ENCODE results near the gene RGS6. TPM values are rescaled to one million over a fixed set of nuclear protein-coding genes. Genes with fewer than 3 reads are reported as not detected.

RGS6 gene
- total and polyA plus RNA-seq, 4 donors: 0.21 to 5.4 (median 0.45) TPM

DNA sequence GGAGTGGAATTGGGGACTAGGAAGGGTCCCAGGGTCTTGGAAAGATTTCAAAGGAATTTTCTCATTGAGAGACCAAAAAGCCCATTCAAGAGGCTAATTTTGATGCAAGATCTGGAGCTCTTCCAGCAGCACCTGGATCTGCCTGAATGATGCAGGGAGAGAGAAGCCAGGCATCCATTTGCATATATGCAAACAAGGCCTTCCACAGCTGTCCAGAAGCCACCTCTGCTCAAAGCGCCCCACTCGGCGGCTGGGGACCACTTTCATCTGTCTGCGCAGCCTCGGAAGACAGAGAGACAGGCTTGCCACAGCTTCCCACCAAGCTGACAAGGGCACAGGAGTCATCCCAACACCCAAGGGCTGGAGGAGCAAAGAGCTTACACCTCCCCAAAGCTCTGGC is 666.1 kb downstream of the RGS6 start:
- Histone ChIP-seq H3K4me3 (no peak overlapping the region), H3K9me3 (ENCODE audit: control insufficient read depth in 4 of 4, insufficient read depth in 3 of 4, low read length in 3 of 4) (no peaks in the 10 kb centered on the region), H3K9ac (ENCODE audit: insufficient read depth in 1 of 2, low read length in 2 of 2) (no peak overlapping the region), H3K27me3 (ENCODE audit: control insufficient read depth in 3 of 3, insufficient read depth in 3 of 3, low read length in 2 of 3) (peaks cover 0 to 4% (median 0%) of the 10 kb centered on the region in 3 donors), H3K27ac (ENCODE audit: low read depth in 1 of 2, low read length in 1 of 2) (no peak overlapping the region), H3K4me1 (ENCODE audit: control insufficient read depth in 5 of 5, insufficient read depth in 5 of 5, low read length in 5 of 5) (peaks cover 0 to 12% (median 0%) of the 10 kb centered on the region in 5 donors), H3K36me3 (ENCODE audit: control insufficient read depth in 4 of 4, insufficient read depth in 4 of 4, low read length in 4 of 4) (no peaks in the 10 kb centered on the region)
- 89 to 91% methylated on average over 5 of the region's 5 CpGs for WGBS, 2 donors
- DNase-seq (no peak), ATAC-seq (ENCODE audit: insufficient read depth, low FRiP score) (no peak)
- TF ChIP-seq, protein P1, sequence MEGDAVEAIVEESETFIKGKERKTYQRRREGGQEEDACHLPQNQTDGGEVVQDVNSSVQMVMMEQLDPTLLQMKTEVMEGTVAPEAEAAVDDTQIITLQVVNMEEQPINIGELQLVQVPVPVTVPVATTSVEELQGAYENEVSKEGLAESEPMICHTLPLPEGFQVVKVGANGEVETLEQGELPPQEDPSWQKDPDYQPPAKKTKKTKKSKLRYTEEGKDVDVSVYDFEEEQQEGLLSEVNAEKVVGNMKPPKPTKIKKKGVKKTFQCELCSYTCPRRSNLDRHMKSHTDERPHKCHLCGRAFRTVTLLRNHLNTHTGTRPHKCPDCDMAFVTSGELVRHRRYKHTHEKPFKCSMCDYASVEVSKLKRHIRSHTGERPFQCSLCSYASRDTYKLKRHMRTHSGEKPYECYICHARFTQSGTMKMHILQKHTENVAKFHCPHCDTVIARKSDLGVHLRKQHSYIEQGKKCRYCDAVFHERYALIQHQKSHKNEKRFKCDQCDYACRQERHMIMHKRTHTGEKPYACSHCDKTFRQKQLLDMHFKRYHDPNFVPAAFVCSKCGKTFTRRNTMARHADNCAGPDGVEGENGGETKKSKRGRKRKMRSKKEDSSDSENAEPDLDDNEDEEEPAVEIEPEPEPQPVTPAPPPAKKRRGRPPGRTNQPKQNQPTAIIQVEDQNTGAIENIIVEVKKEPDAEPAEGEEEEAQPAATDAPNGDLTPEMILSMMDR (IDR thresholded peaks at IDR 0.05; ENCODE audit: control extremely low read depth, extremely low read depth): no peak

DNA sequence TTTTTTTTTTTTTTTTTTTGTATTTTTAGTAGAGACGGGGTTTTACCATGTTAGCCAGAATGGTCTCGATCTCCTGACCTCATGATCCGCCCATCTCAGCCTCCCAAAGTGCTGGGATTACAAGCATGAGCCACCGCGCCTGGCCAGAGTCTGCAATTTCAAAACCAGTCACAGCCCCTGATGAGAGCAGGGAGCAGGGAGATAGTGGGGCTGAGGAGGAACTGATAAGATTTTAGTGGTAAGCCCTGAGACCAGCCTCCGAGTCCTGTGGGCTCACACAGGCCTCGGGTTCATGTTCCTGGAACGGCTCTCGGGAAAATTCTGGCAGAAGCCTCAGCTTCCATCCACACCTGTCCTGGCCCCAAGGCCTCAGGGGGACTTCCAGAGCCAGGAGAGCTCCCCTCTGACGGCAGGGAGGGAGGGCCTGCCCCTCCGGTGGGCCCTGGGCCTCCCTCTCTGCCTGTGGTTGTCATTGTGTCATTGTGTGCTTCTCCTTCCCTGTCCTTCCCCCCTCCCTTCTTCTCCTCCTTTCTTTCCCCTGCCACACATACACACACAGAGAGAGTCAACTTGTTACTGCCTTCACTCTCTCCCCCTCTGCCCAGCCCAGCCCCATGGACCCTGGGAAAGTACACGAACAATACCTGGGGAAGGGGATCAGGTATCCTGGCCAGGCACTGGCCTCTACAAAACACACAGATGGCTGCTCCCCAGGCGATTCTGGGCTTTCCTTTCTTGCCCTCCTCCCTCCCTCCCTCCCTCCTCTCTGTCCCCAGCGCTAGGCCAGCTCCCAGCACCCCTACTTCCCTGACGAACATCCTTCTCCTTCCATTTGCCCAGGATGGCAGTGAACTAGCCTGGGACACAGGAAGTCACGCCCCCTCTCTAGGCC is 667.6 kb downstream of the RGS6 start:
- DNase-seq (no peak), ATAC-seq (ENCODE audit: insufficient read depth, low FRiP score) (no peak)
- Histone ChIP-seq H3K27me3 (ENCODE audit: control insufficient read depth in 3 of 3, insufficient read depth in 3 of 3, low read length in 2 of 3) (peaks cover 0 to 4% (median 0%) of the 10 kb centered on the region in 3 donors), H3K4me1 (ENCODE audit: control insufficient read depth in 5 of 5, insufficient read depth in 5 of 5, low read length in 5 of 5) (peaks cover 0 to 12% (median 0%) of the 10 kb centered on the region in 5 donors), H3K36me3 (ENCODE audit: control insufficient read depth in 4 of 4, insufficient read depth in 4 of 4, low read length in 4 of 4) (no peaks in the 10 kb centered on the region), H3K9me3 (ENCODE audit: control insufficient read depth in 4 of 4, insufficient read depth in 3 of 4, low read length in 3 of 4) (no peaks in the 10 kb centered on the region), H3K4me3 (no peak overlapping the region), H3K9ac (ENCODE audit: insufficient read depth in 1 of 2, low read length in 2 of 2) (no peak overlapping the region), H3K27ac (ENCODE audit: low read depth in 1 of 2, low read length in 1 of 2) (no peak overlapping the region)
- TF ChIP-seq, protein P1 (IDR thresholded peaks at IDR 0.05; ENCODE audit: control extremely low read depth, extremely low read depth): no peak
- WGBS, 2 donors: 71 to 76% methylated on average over 16 of the region's 16 CpGs

DNA sequence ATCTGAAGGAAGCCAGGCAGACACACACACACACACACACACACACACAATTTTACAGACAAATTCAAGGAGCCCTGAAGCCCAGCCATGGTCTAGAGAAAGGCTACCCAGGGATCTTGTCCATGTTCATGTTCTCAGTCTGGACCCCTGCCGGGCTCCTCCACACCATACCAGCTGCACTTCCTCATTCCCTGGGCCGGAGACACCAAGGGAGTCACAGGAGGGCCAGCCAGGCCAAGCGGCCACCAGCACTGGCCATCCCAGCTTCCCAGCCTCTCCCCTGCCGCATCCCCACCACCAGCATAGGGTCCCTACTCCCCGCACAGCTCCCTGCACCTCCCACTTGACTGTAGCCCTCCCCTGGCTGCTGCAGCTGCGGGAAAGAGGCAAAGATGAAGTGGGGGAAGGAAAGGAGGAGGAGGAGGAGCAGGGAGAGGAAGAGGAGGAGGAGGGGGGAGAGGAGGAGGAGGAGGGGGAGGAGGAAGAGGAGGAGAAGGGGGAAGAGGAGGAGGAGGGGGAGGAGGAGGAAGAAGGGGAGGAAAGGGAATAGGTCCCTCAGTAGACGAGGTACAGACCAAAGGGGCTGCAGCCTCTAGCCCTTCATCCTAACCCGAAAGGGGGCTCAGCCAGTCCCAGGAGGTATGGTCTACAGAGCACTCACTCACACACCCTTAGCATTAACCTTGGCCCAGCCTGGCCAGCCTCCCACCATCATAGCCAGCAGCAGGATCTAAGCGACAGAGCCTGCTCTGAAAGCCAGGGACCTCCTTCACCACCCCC is 668.5 kb downstream of the RGS6 start:
- TF ChIP-seq, protein P1 (IDR thresholded peaks at IDR 0.05; ENCODE audit: control extremely low read depth, extremely low read depth): no peak
- no peaks in the 10 kb centered on the region for H3K36me3 ChIP-seq (ENCODE audit: control insufficient read depth in 4 of 4, insufficient read depth in 4 of 4, low read length in 4 of 4)
- DNase-seq (peak; percentile 46 to 74 (median 53)), ATAC-seq (ENCODE audit: insufficient read depth, low FRiP score) (no peak)
- no peak overlapping the region for H3K27ac ChIP-seq (ENCODE audit: low read depth in 1 of 2, low read length in 1 of 2)
- peaks cover 0 to 12% (median 0%) of the 10 kb centered on the region in 5 donors for H3K4me1 ChIP-seq (ENCODE audit: control insufficient read depth in 5 of 5, insufficient read depth in 5 of 5, low read length in 5 of 5)
- no peak overlapping the region for H3K9ac ChIP-seq (ENCODE audit: insufficient read depth in 1 of 2, low read length in 2 of 2)
- 60 to 64% methylated on average over 9 of the region's 9 CpGs for WGBS, 2 donors
- peaks cover 0 to 4% (median 0%) of the 10 kb centered on the region in 3 donors for H3K27me3 ChIP-seq (ENCODE audit: control insufficient read depth in 3 of 3, insufficient read depth in 3 of 3, low read length in 2 of 3)
- no peaks in the 10 kb centered on the region for H3K9me3 ChIP-seq (ENCODE audit: control insufficient read depth in 4 of 4, insufficient read depth in 3 of 4, low read length in 3 of 4)
- H3K4me3 ChIP-seq: no peak overlapping the region

All from lung (tissue), 12 donors.